HEK293T (cell line): ENCODE measurements around the gene UGT2B7.
"Not testable (repeated sequence)": the region's sequence is repeated elsewhere in the genome, so short reads cannot be mapped to it uniquely, and the experiment has no call there.

Experiments
- CTCF ChIA-PET: fragments of 350-600 bp; formaldehyde crosslinking; extraction: SDS; loops from one replicate; lab custom pipeline; 2021; ENCODE audit warnings: antibody characterized with exemption, inconsistent platforms; lab: Yijun Ruan, JAX
- POLR2A ChIA-PET: fragments of 350-600 bp; formaldehyde crosslinking; extraction: SDS; loops from one replicate; lab custom pipeline; 2020; ENCODE audit warnings: antibody characterized with exemption, inconsistent platforms; lab: Yijun Ruan, JAX
- DNase-seq: peaks from one replicate; pipeline ENCODE4 v3.0.0; 2012; ENCODE audit warnings: mixed read lengths; ENCODE audit errors: extremely low spot score
- ARNT ChIP-seq: fragments of 450-650 bp; IDR thresholded peaks from 2 replicates; pipeline ENCODE4 v1.6.1; 2017; ENCODE audit warnings: mild to moderate bottlenecking
- BHLHE40 ChIP-seq: fragments of 450-650 bp; IDR thresholded peaks from 2 replicates; pipeline ENCODE4 v1.6.1; 2016; ENCODE audit warnings: mild to moderate bottlenecking, moderate library complexity, borderline replicate concordance
- CTBP1 ChIP-seq: fragments of 450-650 bp; IDR thresholded peaks from 2 replicates; pipeline ENCODE4 v1.6.1; 2016; ENCODE audit warnings: borderline replicate concordance
- ELF4 ChIP-seq: fragments of 450-650 bp; IDR thresholded peaks from 2 replicates; pipeline ENCODE4 v1.6.1; 2017; ENCODE audit warnings: antibody characterized with exemption
- FOXA1 ChIP-seq: fragments of 450-650 bp; IDR thresholded peaks from 2 replicates; pipeline ENCODE4 v1.6.1; 2016; ENCODE audit warnings: mild to moderate bottlenecking
- FOXK2 ChIP-seq: fragments of 450-650 bp; IDR thresholded peaks from 2 replicates; pipeline ENCODE4 v1.6.1; 2016; ENCODE audit warnings: mild to moderate bottlenecking
- FOXM1 ChIP-seq: fragments of 450-650 bp; IDR thresholded peaks from 2 replicates; pipeline ENCODE4 v1.6.1; 2017; ENCODE audit warnings: mild to moderate bottlenecking, borderline replicate concordance
- HDGF ChIP-seq: fragments of 450-650 bp; IDR thresholded peaks from 2 replicates; pipeline ENCODE4 v1.6.1; 2017; ENCODE audit warnings: antibody characterized with exemption, borderline replicate concordance
- L3MBTL2 ChIP-seq: fragments of 450-650 bp; conservative IDR thresholded peaks from 2 replicates; pipeline ENCODE4 v1.6.1; 2016; ENCODE audit warnings: mild to moderate bottlenecking
- LEF1 ChIP-seq: fragments of 450-650 bp; IDR thresholded peaks from 2 replicates; pipeline ENCODE4 v1.6.1; 2017; ENCODE audit warnings: mild to moderate bottlenecking, borderline replicate concordance
- NFRKB ChIP-seq: fragments of 450-650 bp; IDR thresholded peaks from 2 replicates; pipeline ENCODE4 v1.6.1; 2016; ENCODE audit warnings: mild to moderate bottlenecking, moderate library complexity
- SP1 ChIP-seq: fragments of 450-650 bp; IDR thresholded peaks from 2 replicates; pipeline ENCODE4 v1.6.1; 2017
- SUZ12 ChIP-seq: fragments of 450-650 bp; IDR thresholded peaks from 2 replicates; pipeline ENCODE4 v1.6.1; 2016; ENCODE audit warnings: mild to moderate bottlenecking
- TARDBP ChIP-seq: fragments of 450-650 bp; IDR thresholded peaks from 2 replicates; pipeline ENCODE4 v1.6.1; 2016
- ZNF384 ChIP-seq: fragments of 450-650 bp; IDR thresholded peaks from 2 replicates; pipeline ENCODE4 v1.6.1; 2016
- TF ChIP-seq, protein P1 (sequence below): fragments of 450-650 bp; IDR thresholded peaks from 2 replicates; pipeline ENCODE4 v1.6.1; 2016

Gene UGT2B7

DNA sequence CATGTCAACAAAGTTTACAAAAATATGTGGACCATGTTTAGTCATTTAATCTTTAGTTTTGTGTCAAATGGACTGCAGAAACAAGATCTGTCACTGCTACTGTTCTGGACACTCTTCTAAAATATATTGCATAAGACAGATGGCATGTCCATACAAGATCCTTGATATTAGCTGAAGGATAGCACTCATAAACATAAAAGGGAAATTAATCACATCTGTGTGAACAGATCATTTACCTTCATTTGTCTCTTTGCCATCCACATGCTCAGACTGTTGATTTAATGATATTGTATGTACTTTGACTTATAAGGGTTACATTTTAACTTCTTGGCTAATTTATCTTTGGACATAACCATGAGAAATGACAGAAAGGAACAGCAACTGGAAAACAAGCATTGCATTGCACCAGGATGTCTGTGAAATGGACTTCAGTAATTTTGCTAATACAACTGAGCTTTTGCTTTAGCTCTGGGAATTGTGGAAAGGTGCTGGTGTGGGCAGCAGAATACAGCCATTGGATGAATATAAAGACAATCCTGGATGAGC is at the start of gene UGT2B7:
UGT2B7 (plus strand) TSS at position 364 of the 546 bp plus-strand sequence; CDS start at position 411, 47 bp downstream.
- TF ChIP-seq ZNF384 (no peak), BHLHE40 (no peak), L3MBTL2 (no peak), CTBP1 (no peak), HDGF (no peak), SP1 (no peak), FOXK2 (no peak), FOXM1 (no peak), ELF4 (no peak), NFRKB (no peak), TARDBP (no peak), FOXA1 (no peak), ARNT (no peak), LEF1 (no peak), SUZ12 (no peak)
- TF ChIP-seq, protein P1, sequence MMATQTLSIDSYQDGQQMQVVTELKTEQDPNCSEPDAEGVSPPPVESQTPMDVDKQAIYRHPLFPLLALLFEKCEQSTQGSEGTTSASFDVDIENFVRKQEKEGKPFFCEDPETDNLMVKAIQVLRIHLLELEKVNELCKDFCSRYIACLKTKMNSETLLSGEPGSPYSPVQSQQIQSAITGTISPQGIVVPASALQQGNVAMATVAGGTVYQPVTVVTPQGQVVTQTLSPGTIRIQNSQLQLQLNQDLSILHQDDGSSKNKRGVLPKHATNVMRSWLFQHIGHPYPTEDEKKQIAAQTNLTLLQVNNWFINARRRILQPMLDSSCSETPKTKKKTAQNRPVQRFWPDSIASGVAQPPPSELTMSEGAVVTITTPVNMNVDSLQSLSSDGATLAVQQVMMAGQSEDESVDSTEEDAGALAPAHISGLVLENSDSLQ: no peak
- CTCF ChIA-PET: no interaction called here
- POLR2A ChIA-PET: no interaction called here
- no peak for DNase-seq

DNA sequence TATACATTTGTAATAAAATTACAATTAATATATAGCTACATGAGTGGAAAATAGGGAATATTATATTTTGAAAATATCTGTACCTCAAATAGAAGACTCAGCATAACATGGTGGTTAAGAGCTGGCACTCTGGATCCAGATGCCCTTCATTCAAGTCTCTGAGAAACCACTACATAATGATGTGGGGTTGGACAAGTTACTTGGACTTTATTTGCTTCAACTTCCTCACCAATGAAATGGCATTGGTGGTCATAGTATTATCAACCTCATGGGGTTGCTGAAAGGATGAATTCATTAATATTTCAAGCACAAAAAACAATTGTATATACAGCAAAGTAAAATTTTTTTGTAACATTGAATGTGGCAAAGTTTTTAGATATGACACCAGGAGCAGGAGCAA is 46.4 kb upstream of the UGT2B7 start:
- no peak for DNase-seq
- TF ChIP-seq, protein P1: no peak
- TF ChIP-seq ELF4: no peak
- no peak for TF ChIP-seq FOXK2
- TF ChIP-seq CTBP1: no peak
- TF ChIP-seq ZNF384: no peak
- TF ChIP-seq L3MBTL2: no peak
- no peak for TF ChIP-seq BHLHE40
- no peak for TF ChIP-seq LEF1
- TF ChIP-seq SUZ12: no peak
- TF ChIP-seq FOXM1: no peak
- no peak for TF ChIP-seq SP1
- no peak for TF ChIP-seq ARNT
- TF ChIP-seq NFRKB: no peak
- TF ChIP-seq FOXA1: no peak
- no peak for TF ChIP-seq HDGF
- TF ChIP-seq TARDBP: no peak
- ChIA-PET POLR2A (no interaction called here), CTCF (no interaction called here)

DNA sequence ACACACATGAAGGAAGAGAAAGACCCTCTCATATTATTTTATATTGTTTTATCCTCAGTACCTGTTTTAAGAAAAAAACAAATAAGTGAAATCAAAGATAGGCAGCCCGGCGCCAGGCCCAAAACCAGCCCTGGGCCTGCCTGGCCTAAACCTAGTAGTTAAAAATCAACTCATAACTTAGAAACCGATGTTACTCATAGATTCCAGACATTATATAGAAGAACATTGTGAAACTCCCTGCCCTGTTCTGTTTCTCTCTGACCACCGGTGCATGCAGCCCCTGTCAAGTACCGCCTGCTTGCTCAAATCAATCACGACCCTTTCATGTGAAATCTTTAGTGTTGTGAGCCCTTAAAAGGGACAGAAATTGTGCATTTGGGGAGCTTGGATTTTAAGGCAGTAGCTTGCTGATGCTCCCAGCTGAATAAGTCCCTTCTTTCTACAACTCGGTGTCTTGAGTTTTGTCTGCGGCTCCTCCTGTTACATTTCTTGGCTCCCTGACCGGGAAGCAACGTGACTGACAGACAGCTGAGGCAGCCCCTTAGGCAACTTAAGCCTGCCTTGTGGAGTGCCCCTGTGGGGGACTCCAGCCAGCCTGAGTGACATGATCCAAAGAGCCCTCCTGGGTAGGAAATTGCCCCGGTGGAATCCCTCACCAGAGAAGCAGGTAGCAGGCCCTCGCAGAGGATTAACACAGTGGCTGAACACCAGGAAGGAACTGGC is 45.3 kb upstream of the UGT2B7 start:
- POLR2A ChIA-PET: interaction anchor here (0.5 kb wide), 1 partner anchor 459 kb away, joined by 3 read pairs; no protein-coding TSS in a partner anchor
- CTCF ChIA-PET, DNase-seq: not testable (repeated sequence)

DNA sequence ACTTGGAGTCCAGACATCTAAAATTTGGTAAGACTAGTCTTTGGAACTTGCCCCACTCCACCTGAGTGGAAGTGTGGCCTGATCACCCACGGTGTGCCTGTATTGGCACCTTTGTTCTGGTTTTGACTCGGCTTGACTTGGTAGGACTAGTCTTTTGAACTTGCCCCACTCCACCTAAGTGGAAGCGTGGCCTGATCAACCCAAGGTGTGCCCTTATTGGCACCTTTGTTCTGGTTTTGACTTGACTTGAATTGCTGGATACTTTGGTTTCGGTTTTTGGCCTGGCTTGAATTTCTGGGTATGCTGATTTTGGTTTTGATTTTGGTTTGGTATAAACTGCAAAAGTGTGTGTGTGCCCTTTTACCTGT is 44.7 kb upstream of the UGT2B7 start:
- CTCF ChIA-PET: no interaction called here

DNA sequence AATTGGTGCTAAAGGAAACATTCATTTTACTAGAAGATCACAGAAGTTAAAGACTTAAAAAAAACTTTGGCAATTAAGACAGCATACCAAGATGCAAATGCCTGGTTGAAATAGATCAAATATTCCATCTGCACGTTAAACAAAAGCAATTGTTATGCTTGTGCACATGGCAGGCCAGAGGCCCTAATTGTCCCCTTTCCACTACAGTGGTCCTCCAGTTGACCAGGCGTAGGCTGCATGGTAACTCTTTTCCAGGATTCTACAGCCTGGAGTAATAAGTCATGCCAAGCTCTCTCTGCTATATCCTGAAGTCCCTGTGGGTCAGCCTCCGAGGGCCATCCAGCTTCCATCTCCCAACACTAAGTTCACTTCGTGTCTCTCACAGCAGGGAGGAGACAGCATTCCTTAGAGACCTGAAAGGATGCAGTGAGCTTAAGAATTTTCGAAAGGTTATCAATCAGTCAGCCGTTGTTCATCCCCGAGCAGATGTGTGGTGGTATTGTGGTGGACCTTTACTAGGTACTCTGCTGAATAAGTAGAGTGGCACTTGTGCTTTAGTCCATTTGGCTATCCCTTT is 42.9 kb upstream of the UGT2B7 start:
- DNase-seq, CTCF ChIA-PET, POLR2A ChIA-PET: not testable (repeated sequence)

More for the DNA sequence above, 44.7 kb upstream of the UGT2B7 start:
- TF ChIP-seq TARDBP (no peak), FOXA1 (no peak), HDGF (no peak), BHLHE40 (no peak), SUZ12 (no peak), ARNT (no peak), L3MBTL2 (no peak), NFRKB (no peak), FOXM1 (no peak), CTBP1 (no peak), ZNF384 (no peak), SP1 (no peak), ELF4 (no peak), LEF1 (no peak), FOXK2 (no peak)
- TF ChIP-seq, protein P1: no peak
- no peak for DNase-seq
- POLR2A ChIA-PET: no interaction called here

DNA sequence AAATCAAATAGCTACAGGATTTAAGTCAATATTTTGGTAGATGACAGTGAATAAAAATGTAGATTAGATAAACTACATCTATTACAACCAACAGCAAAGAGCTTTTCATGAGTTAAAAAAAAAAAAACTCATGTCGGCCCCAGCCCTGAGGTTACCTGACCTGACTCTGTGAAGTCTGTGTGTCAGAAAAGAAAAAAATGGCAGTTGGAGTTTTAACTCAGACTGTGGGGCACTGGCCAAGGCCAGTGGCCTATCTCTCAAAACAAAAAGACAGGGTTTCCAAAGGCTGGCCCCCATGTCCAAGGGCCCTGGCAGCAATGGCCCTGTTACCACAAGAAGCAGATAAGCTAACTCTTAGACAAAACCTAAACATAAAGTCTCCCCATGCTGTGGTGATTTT is 42.2 kb upstream of the UGT2B7 start:
- CTCF ChIA-PET, POLR2A ChIA-PET, DNase-seq: not testable (repeated sequence)
